K562 (cell line): ENCODE measurements around the gene MCL1. TPM values are rescaled to one million over a fixed set of nuclear protein-coding genes. Genes with fewer than 3 reads are reported as not detected.
A peak's percentile ranks its signal among the peaks of the same experiment; 100 is the strongest.

Experiments
- PYGO2 ChIP-seq: fragments of 450-650 bp; IDR thresholded peaks from 2 replicates; pipeline ENCODE4 v1.6.1; 2016; ENCODE audit warnings: mild to moderate bottlenecking, missing genetic modification characterization, moderate library complexity, missing compliant biosample characterization
- RB1 ChIP-seq: fragments of 450-650 bp; IDR thresholded peaks from 2 replicates; pipeline ENCODE4 v1.6.1; 2017; ENCODE audit warnings: low read depth, mild to moderate bottlenecking
- SMARCA4 ChIP-seq: fragments of 450-650 bp; IDR thresholded peaks from 2 replicates; pipeline ENCODE4 v1.6.1; 2016
- ZKSCAN3 ChIP-seq: fragments of 250-450 bp; sonication (Bioruptor Pico); IDR thresholded peaks from 2 replicates; pipeline ENCODE4 v1.4.0; 2020
- ZNF253 ChIP-seq: fragments of 250-450 bp; sonication (Bioruptor Pico); conservative IDR thresholded peaks from 2 replicates; pipeline ENCODE4 v1.6.1; 2021; ENCODE audit warnings: mild to moderate bottlenecking
- ZNF639 ChIP-seq, 2 experiments: fragments of 200-800 bp in 1 of 2; sonication (Bioruptor generic) in 1 of 2; sonication (generic) in 1 of 2; formaldehyde crosslinking in 1 of 2; IDR thresholded peaks in 1 of 2; conservative IDR thresholded peaks in 1 of 2; 2 replicates each; pipeline versions ENCODE4 v1.5.0 to v1.6.1; 2016 to 2020; ENCODE audit warnings: missing compliant biosample characterization in 1 of 2, missing genetic modification characterization in 1 of 2, missing genetic modification reagents in 1 of 2
- polyA plus RNA-seq, 8 experiments: library from polyadenylated mRNA; depleted of rRNA in 4 of 8; stranded (reverse) in 5 of 8; unstranded in 3 of 8; fragments of >200 nt; fragmentation: Nextera tagmentation in 2 of 8; fragmentation: Illumina TruSeq in 1 of 8; extraction: Ambion mirVana in 2 of 8; extraction: Trizol in 1 of 8; gene quantifications; 2 replicates each; pipeline versions ENCODE4 v1.2.1 to v1.2.3, GENCODE V29; 2011 to 2014; ENCODE audit warnings: inconsistent platforms in 1 of 8, missing spikeins in 1 of 8
- total RNA-seq, 7 experiments: library from RNA; depleted of rRNA in 6 of 7; stranded (reverse); fragments of >200 nt in 6 of 7; fragmentation: Illumina TruSeq in 2 of 7; extraction: Trizol in 2 of 7; gene quantifications; 2 replicates each; pipeline versions ENCODE4 v1.2.1 to v1.2.3, GENCODE V29; 2011 to 2021; ENCODE audit warnings: low replicate concordance in 1 of 7
- TF ChIP-seq, protein P1 (sequence below): fragments of 200-600 bp; sonication (generic); IDR thresholded peaks from one replicate; pipeline ENCODE4 v1.6.1; 2012; ENCODE audit warnings: mild to moderate bottlenecking, low read depth, low read length, inconsistent platforms
- TF ChIP-seq, protein P2 (sequence below): fragments of 150-350 bp; IDR thresholded peaks from 2 replicates; pipeline ENCODE4 v1.6.1; 2014; ENCODE audit warnings: low read depth, mild to moderate bottlenecking, low read length, borderline replicate concordance

Gene MCL1
- total and polyA plus RNA-seq, 9 of the 15 experiments (the other 6 are each of a cell fraction or from before 2014, with no cell fraction given) = 27.1 to 224 (median 138) TPM

DNA sequence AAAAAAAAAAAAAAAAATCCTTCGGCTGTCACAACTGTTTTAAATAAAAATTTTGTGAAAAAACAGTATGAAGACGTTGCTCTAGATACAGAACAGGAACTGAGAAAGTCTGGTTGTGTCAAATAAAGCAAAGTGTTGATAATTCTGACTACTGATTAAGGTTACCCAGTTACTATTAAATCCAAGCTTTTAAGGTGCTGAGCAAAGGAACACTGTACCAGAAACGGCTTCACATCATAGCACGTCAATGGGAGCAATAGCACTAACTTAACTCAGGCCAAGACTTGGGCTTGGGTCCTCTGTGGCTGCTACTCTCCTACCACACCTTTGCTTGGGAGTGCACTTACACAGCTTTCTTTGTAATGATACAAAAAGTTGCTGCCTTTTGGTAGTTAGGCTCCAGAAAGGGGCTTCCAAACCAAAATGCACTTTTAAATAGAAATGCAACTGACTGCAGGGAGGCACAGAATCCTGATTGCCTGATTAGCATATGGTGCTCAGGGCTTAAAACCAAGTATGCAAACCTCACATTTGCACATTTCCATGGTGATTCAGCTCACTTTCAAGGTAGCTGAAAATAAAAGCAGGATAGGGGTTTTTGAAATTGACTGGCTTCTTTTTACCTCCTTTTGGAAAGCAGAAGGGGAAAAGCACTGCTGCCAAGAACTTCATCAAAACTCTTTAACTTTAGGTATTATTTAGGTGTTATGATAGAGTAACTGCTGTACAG, 6.3 kb downstream of the MCL1 start (continued):
- TF ChIP-seq, protein P1, sequence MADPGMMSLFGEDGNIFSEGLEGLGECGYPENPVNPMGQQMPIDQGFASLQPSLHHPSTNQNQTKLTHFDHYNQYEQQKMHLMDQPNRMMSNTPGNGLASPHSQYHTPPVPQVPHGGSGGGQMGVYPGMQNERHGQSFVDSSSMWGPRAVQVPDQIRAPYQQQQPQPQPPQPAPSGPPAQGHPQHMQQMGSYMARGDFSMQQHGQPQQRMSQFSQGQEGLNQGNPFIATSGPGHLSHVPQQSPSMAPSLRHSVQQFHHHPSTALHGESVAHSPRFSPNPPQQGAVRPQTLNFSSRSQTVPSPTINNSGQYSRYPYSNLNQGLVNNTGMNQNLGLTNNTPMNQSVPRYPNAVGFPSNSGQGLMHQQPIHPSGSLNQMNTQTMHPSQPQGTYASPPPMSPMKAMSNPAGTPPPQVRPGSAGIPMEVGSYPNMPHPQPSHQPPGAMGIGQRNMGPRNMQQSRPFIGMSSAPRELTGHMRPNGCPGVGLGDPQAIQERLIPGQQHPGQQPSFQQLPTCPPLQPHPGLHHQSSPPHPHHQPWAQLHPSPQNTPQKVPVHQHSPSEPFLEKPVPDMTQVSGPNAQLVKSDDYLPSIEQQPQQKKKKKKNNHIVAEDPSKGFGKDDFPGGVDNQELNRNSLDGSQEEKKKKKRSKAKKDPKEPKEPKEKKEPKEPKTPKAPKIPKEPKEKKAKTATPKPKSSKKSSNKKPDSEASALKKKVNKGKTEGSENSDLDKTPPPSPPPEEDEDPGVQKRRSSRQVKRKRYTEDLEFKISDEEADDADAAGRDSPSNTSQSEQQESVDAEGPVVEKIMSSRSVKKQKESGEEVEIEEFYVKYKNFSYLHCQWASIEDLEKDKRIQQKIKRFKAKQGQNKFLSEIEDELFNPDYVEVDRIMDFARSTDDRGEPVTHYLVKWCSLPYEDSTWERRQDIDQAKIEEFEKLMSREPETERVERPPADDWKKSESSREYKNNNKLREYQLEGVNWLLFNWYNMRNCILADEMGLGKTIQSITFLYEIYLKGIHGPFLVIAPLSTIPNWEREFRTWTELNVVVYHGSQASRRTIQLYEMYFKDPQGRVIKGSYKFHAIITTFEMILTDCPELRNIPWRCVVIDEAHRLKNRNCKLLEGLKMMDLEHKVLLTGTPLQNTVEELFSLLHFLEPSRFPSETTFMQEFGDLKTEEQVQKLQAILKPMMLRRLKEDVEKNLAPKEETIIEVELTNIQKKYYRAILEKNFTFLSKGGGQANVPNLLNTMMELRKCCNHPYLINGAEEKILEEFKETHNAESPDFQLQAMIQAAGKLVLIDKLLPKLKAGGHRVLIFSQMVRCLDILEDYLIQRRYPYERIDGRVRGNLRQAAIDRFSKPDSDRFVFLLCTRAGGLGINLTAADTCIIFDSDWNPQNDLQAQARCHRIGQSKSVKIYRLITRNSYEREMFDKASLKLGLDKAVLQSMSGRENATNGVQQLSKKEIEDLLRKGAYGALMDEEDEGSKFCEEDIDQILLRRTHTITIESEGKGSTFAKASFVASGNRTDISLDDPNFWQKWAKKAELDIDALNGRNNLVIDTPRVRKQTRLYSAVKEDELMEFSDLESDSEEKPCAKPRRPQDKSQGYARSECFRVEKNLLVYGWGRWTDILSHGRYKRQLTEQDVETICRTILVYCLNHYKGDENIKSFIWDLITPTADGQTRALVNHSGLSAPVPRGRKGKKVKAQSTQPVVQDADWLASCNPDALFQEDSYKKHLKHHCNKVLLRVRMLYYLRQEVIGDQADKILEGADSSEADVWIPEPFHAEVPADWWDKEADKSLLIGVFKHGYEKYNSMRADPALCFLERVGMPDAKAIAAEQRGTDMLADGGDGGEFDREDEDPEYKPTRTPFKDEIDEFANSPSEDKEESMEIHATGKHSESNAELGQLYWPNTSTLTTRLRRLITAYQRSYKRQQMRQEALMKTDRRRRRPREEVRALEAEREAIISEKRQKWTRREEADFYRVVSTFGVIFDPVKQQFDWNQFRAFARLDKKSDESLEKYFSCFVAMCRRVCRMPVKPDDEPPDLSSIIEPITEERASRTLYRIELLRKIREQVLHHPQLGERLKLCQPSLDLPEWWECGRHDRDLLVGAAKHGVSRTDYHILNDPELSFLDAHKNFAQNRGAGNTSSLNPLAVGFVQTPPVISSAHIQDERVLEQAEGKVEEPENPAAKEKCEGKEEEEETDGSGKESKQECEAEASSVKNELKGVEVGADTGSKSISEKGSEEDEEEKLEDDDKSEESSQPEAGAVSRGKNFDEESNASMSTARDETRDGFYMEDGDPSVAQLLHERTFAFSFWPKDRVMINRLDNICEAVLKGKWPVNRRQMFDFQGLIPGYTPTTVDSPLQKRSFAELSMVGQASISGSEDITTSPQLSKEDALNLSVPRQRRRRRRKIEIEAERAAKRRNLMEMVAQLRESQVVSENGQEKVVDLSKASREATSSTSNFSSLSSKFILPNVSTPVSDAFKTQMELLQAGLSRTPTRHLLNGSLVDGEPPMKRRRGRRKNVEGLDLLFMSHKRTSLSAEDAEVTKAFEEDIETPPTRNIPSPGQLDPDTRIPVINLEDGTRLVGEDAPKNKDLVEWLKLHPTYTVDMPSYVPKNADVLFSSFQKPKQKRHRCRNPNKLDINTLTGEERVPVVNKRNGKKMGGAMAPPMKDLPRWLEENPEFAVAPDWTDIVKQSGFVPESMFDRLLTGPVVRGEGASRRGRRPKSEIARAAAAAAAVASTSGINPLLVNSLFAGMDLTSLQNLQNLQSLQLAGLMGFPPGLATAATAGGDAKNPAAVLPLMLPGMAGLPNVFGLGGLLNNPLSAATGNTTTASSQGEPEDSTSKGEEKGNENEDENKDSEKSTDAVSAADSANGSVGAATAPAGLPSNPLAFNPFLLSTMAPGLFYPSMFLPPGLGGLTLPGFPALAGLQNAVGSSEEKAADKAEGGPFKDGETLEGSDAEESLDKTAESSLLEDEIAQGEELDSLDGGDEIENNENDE = no peak
- TF ChIP-seq ZNF253 (CRISPR knock-in tag) (0 out of 2 replicates have a peak, but pooled peaks have one; percentile 6), PYGO2 (tag) (no peak), SMARCA4 (no peak), ZKSCAN3 (CRISPR knock-in tag) (no peak), ZNF639 (CRISPR knock-in tag; conservative IDR thresholded peaks at IDR 0.05 in 1 of 2, IDR thresholded peaks at IDR 0.05 in 1 of 2) (no peak), RB1 (no peak)
- TF ChIP-seq, protein P2, sequence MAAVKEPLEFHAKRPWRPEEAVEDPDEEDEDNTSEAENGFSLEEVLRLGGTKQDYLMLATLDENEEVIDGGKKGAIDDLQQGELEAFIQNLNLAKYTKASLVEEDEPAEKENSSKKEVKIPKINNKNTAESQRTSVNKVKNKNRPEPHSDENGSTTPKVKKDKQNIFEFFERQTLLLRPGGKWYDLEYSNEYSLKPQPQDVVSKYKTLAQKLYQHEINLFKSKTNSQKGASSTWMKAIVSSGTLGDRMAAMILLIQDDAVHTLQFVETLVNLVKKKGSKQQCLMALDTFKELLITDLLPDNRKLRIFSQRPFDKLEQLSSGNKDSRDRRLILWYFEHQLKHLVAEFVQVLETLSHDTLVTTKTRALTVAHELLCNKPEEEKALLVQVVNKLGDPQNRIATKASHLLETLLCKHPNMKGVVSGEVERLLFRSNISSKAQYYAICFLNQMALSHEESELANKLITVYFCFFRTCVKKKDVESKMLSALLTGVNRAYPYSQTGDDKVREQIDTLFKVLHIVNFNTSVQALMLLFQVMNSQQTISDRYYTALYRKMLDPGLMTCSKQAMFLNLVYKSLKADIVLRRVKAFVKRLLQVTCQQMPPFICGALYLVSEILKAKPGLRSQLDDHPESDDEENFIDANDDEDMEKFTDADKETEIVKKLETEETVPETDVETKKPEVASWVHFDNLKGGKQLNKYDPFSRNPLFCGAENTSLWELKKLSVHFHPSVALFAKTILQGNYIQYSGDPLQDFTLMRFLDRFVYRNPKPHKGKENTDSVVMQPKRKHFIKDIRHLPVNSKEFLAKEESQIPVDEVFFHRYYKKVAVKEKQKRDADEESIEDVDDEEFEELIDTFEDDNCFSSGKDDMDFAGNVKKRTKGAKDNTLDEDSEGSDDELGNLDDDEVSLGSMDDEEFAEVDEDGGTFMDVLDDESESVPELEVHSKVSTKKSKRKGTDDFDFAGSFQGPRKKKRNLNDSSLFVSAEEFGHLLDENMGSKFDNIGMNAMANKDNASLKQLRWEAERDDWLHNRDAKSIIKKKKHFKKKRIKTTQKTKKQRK = no peak
